Psoas muscle (tissue), 8 donors: ENCODE measurements around the gene DHRS1. TPM values are rescaled to one million over a fixed set of nuclear protein-coding genes. Genes with fewer than 3 reads are reported as not detected.

Source experiments
- ATAC-seq, 4 donors: fragments of 200-7000 bp; cut with Tn5 transposase; one replicate each; pipeline ENCODE4 v1.9.1; 2020; ENCODE audit warnings: moderate library complexity in 3 of 4, mild to moderate bottlenecking in 2 of 4
- DNase-seq, 2 donors: peaks; one replicate each; pipeline ENCODE4 v3.0.0-alpha.2; 2020
- H3K27ac ChIP-seq: fragments of 200-600 bp; one replicate; pipeline ENCODE4 v1.8.0; 2022
- H3K27me3 ChIP-seq, 3 donors: fragments of 200-600 bp in 1 of 3; one replicate each; pipeline versions ENCODE4 v1.6.1 to v1.8.0; 2013 to 2022; ENCODE audit warnings: low read length in 2 of 3, mild to moderate bottlenecking in 2 of 3, moderate library complexity in 1 of 3; ENCODE audit not compliant: insufficient read depth in 3 of 3
- H3K36me3 ChIP-seq, 2 donors: fragments of 200-600 bp in 1 of 2; one replicate each; pipeline versions ENCODE4 v1.6.1 to v1.8.0; 2013 to 2022; ENCODE audit warnings: low read depth in 1 of 2, mild to moderate bottlenecking in 1 of 2, moderate library complexity in 1 of 2; ENCODE audit not compliant: insufficient read depth in 1 of 2
- H3K4me1 ChIP-seq: fragments of 200-600 bp; one replicate; pipeline ENCODE4 v1.8.0; 2022
- H3K4me3 ChIP-seq: fragments of 200-600 bp; one replicate; pipeline ENCODE4 v1.8.0; 2022; ENCODE audit warnings: mild to moderate bottlenecking
- H3K9me3 ChIP-seq: fragments of 200-600 bp; one replicate; pipeline ENCODE4 v1.8.0; 2022
- CTCF ChIP-seq: fragments of 200-600 bp; IDR thresholded peaks from one replicate; pipeline ENCODE4 v1.8.0; 2022; ENCODE audit warnings: antibody characterized with exemption
- WGBS, 3 donors: extraction: QIAGEN DNeasy Blood & Tissue Kit; methylation state at CpG; one replicate each; pipeline versions ENCODE4 v1.1.6 to v1.1.7; 2013; 5-methylcytosine and 5-hydroxymethylcytosine counted together
- intact Hi-C, 2 donors: fragments of 100-400 bp; cut with DNase I; formaldehyde crosslinking; loops; one replicate each; pipeline versions ENCODE4 v1.11.0 to v1.14.2; 2022
- polyA plus RNA-seq, 3 donors: library from polyadenylated mRNA; stranded (reverse); fragments of 200-250 nt; gene quantifications; one replicate each; pipeline ENCODE4 v1.2.3, GENCODE V29; 2013
- total RNA-seq, 4 donors: library from RNA; stranded (reverse); fragmentation: NEBNext Ultra II Directional in 2 of 4; extraction: Animal tissue kit (Norgen Biotek cat#: 25700) in 2 of 4; gene quantifications; one replicate each; pipeline versions ENCODE4 v1.2.1 to v1.2.4, GENCODE V29; 2021 to 2023
- donor health status: healthy with polysubstance abuse.
- donor health status: DM: no; HTN: no; CAD: no; lungs with moderate emphysema.
- donor health status: Bipolar disorder and iron deficiency.
- donor health status: healthy.
- donor health status: DM: yes; HTN: yes; CAD: no.
- donor health status: DM: no; HTN: no; CAD: no.
- donor health status: DM: no; HTN: no; CAD: no.
- donor health status: DM: yes; HTN: yes; CAD: no.

DHRS1 gene
- total and polyA plus RNA-seq, 7 donors: 1.5 to 6.4 (median 3.1) TPM

GRCh38 chr14:24286996-24287395 is 12.6 kb downstream of the DHRS1 start:
- H3K4me3 ChIP-seq: no peak overlapping the region
- H3K36me3 ChIP-seq: peaks cover 0 to 28% of the 10 kb centered on the region in 2 donors
- H3K27me3 ChIP-seq: no peaks in the 10 kb centered on the region
- WGBS, 3 donors: 83 to 89% (median 83%) methylated on average over 5 of the region's 5 CpGs
- no peaks in the 10 kb centered on the region for H3K4me1 ChIP-seq
- DNase-seq: no peak
- ATAC-seq: peak in 1 of 4 donors; percentile 32
- intact Hi-C loops: no loop called here
- no peaks in the 10 kb centered on the region for H3K9me3 ChIP-seq
- no peak overlapping the region for H3K27ac ChIP-seq
- TF ChIP-seq CTCF: no peak

- Histone ChIP-seq H3K9me3 (no peaks in the 10 kb centered on the region), H3K4me1 (no peaks in the 10 kb centered on the region), H3K27ac (no peak overlapping the region), H3K36me3 (peaks cover 0 to 12% of the 10 kb centered on the region in 2 donors), H3K4me3 (no peak overlapping the region), H3K27me3 (no peaks in the 10 kb centered on the region)
- WGBS, 3 donors: 73 to 78% (median 75%) methylated on average over 4 of the region's 4 CpGs
- TF ChIP-seq CTCF: no peak
- ATAC-seq (no peak), DNase-seq (no peak)
- intact Hi-C loops: no loop called here
Measured at GRCh38 chr14:24285351-24285750, 14.2 kb downstream of the DHRS1 start.

- no peak overlapping the region for H3K27ac ChIP-seq
- H3K4me1 ChIP-seq: no peaks in the 10 kb centered on the region
- WGBS, 3 donors: 39 to 50% (median 46%) methylated on average over 10 to 11 of the region's 11 CpGs
- no peak for ATAC-seq
- H3K9me3 ChIP-seq: no peaks in the 10 kb centered on the region
- peaks cover 0 to 4% of the 10 kb centered on the region in 2 donors for H3K36me3 ChIP-seq
- TF ChIP-seq CTCF: no peak
- H3K27me3 ChIP-seq: no peaks in the 10 kb centered on the region
- intact Hi-C loops: no loop called here
- DNase-seq: no peak
- no peak overlapping the region for H3K4me3 ChIP-seq
Measured at GRCh38 chr14:24284501-24285035, 15.0 kb downstream of the DHRS1 start.

- 82 to 83% (median 83%) methylated on average over 5 of the region's 5 CpGs for WGBS, 3 donors
Measured at GRCh38 chr14:24283796-24284460, 15.7 kb downstream of the DHRS1 start.

More at GRCh38 chr14:24283796-24284460, 15.7 kb downstream of the DHRS1 start:
- no peak overlapping the region for H3K27ac ChIP-seq
- intact Hi-C loops: no loop called here
- no peaks in the 10 kb centered on the region for H3K9me3 ChIP-seq
- DNase-seq: no peak
- H3K4me1 ChIP-seq: no peaks in the 10 kb centered on the region
- no peak overlapping the region for H3K4me3 ChIP-seq
- no peak for TF ChIP-seq CTCF
- no peaks in the 10 kb centered on the region for H3K27me3 ChIP-seq
- no peak for ATAC-seq
- H3K36me3 ChIP-seq: no peaks in the 10 kb centered on the region
